NCI-H2227 (cell line): ENCODE measurements around the gene CADM2.
"Not testable (repeated sequence)": the region's sequence is repeated elsewhere in the genome, so short reads cannot be mapped to it uniquely, and the experiment has no call there.

Experiments
- DNase-seq: peaks from one replicate; lab custom pipeline; 2025; ENCODE audit not compliant: unreplicated experiment; lab: John Stamatoyannopoulos, UW

CADM2 gene

DNA sequence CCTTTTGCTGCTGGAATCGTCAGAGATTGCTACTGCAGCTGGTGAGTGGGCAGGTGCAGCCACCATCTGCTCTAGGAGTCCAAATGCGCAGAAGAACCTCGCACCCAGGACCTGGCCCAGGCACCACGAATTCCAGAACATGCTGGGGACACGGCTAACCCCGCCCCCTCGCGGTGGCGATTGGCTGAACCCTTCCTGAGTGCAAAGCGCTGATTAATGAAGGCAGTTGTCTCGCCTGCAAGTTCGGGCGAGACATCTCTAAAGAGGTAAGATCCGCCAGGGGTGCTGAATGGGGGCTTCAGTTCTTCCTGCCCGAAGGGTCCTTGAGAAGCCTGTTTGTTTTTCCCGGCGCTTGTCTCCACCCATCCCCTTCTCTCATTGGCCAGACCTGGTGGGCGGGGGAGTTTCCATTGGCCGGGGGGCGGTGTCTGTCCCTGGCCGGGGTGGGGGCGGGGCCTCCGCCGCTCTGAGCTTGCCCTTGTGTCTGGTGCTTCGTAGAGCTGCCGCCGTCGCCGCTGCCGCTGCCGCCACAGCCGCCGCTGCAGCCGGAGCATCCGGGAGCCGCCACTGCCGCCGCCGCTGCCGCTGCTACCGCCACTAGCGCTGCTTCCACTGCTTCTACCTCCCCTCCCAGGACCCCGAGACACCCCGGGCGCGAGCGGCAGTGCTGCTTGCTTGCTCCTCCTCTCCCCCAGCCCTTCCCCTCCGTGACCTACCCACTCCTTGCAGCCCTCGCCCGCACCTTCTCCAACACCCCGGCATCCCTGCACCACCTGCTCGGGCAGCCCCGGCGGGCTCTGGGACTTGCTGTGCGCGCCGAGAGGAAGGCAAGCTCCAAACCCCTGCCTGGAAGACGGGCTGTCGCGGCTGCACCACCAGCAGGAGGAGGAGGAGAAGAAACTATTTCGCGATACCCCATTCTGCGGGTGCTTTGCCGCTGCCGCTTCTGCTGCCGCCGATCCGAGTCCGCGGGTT is at the start of gene CADM2:
CADM2 (plus strand) TSS at position 495 of the 975 bp plus-strand sequence.
- DNase-seq, result peak; percentile 88

- not testable (repeated sequence) for DNase-seq
These were observed 40.2 kb upstream of the CADM2 start for GRCh38 chr3:84918592-84918991.

- DNase-seq, result no peak
These were observed 36.1 kb upstream of the CADM2 start for GRCh38 chr3:84922682-84923081.

GRCh38 chr3:84925571-84925970 is 33.2 kb upstream of the CADM2 start:
- DNase-seq, result no peak

DNA sequence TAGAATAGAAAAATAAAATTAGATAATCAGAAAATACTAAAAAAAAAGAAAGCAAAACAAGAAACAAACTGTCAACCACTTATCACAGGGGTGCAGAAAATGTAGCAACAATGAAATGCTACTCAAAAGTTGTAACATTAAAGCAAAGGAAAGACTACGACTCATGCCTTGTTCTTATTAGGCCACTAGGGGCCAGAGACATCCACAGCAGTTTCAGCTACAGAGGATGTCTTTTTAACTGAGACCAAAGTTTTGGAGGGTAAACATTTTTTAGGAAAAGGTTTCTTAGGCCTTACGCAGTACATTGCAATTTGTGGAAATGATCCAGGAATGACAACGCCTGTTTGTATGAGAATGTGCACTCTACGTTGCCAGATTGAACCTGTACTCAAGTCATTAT is 15.4 kb upstream of the CADM2 start:
- no peak for DNase-seq

- DNase-seq, result no peak
These were observed 12.5 kb upstream of the CADM2 start for GRCh38 chr3:84946240-84946639.

DNA sequence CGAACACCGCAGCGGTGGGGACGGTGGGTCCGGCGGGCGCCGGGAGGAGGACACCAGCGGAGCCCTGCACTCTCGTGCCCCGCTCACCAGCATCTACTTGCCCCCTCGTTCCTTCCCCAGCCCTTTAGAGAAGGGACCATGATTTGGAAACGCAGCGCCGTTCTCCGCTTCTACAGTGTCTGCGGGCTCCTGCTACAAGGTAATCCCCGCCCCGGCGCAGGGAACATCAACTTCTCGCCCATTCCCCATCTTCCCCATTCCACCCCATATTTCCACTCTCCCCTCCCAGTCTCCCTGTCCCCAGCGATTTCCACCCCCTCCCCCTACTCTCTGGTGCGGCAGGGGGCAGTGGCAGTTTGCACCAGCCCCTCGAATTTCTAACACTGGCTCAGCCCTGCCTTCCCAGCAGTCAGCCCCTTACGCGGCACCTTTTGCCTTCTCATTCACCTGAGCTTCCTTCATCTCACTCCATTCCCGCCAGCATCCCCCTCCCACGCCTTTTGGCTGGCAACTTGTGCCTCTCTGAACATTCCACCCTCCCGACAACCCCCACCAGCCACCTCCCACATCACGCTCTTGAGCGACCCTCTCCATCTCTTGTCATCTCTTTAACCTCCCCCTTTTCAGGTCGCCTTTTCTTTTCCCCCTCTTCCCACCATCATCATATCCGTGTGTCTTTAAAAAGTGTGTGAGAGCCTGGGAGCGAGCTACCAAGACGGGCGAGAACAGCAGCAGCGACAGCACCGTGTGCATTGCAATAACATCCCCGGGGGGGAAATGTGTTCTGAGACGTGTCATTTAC is 882 bp downstream of the CADM2 start:
- peak; percentile 35 for DNase-seq

GRCh38 chr3:84960581-84960980 is 1.8 kb downstream of the CADM2 start:
- no peak for DNase-seq

GRCh38 chr3:84961011-84961410 is 2.2 kb downstream of the CADM2 start:
- no peak for DNase-seq

DNA sequence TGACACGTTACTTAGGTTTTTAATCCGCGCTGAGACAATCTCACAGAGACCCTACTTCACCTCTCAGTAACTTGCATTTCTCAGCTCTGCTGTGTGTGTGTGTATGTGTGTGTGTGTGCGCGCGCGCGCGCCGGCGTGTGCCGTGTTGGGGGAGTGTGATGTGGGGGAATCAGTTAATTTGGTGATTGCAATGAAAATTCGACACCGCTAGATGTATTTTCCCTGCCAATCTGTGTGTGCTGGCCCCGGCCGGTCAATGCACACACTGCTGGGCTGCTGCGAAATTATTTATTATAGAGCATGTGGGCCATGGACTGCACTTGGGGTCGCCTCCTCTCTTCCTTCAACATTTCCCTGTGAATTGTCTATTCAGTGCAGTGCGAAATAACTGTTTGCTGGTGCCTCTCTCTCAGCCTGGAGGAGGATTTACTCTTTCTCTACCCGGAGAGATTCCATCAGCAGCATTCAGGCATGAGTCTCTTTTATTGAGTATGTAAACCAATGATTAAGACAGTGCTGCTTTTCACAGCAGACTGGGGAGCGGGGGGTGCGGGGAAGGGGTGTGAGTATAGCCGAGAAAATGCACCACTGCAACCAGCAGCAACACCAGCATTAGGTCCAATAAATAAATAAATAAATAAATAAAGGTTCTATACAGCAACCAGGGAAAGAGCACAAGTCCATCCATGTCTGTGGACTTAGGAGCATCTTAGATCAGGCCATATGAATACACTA is 2.9 kb downstream of the CADM2 start:
- peak; percentile 20 for DNase-seq

- DNase-seq, result no peak
These were observed 3.6 kb downstream of the CADM2 start for GRCh38 chr3:84962415-84962814.

GRCh38 chr3:84963137-84963536 is 4.3 kb downstream of the CADM2 start:
- DNase-seq, result no peak

DNA sequence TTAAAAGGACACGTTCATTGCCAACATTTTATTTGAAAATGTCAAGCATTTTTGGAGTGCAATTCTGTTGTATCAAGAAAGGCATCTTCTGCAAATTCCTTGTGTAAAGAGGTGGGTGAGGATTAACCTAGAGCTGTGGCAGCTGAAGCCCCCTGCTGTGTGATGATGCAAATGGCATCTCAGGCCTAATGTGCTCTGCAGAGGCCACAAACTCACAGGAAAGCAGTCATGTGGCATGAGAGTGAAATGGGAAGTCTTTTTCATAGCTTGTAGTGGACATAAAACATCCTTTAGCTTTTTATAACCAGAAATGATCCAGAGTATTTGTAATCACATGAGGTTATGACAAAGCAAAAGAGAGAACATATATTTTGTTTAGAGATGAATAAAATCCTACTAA is 6.4 kb downstream of the CADM2 start:
- DNase-seq, result peak; percentile 35

- no peak for DNase-seq
These were observed 9.2 kb downstream of the CADM2 start for GRCh38 chr3:84967767-84968581.

DNA sequence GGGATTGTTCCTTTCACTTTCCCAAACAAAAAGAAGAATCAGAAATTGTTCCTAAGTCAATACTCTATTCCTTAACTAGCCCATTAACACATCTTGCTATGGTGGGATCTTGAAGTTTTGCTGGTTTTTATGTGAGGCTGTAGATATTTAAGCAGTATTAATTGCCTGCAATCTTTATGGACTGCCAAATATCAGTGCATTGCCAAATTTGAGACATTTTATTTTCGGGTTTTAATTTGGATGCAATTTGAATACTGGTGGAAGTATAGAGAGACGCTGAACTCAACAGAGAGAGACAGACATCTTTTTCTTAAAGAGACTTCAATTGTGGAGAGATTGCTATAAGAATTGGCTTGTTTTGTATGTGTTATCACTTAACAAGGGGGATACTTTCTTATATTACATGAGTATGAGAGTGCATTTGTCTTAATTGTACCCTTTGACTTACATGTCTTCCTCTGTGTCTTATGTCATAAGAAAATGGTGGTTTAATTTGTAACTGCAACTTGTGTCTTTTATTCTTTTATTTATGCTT is 10.0 kb downstream of the CADM2 start:
- DNase-seq, result no peak

DNA sequence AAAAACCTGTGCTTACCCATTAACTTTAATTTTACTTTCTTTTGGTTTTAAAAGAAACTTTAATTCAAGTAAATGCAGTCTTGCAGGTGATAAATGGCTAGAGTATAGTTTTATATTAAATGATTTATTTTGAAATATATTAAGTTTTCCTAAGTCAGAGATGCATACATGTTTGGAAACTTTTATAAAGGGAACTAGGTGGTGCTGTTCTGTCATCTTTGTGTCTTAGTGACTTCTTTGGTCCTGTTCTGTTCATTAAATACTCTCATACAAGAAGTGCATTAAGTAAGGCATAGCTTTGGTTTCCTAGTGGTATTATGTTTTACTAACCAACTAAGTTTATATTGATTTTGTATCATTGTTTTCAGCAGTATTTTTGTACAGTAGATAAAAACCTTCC is 15.6 kb downstream of the CADM2 start:
- DNase-seq, result no peak

DNA sequence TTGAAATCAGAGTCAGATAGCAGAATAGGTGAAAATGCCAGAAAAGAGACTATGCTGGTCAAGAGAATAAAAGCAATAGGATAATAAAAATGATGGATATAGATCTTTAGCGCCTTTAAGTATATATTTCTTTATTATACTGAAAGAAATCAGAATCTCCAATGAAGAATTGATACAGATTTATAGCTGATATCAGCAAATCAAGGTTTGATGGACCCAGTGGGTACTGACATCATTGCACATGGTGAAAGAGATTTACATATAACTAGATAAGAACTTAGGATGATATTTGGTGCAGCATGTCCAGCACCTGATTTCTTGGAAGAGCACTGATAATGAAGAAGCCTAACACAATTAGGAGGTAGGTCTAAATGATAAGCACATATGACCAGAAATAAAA is 18.2 kb downstream of the CADM2 start:
- no peak for DNase-seq

- no peak for DNase-seq
These were observed 20.1 kb downstream of the CADM2 start for GRCh38 chr3:84978843-84979242.

- DNase-seq, result no peak
These were observed 21.2 kb downstream of the CADM2 start for GRCh38 chr3:84980011-84980410.

- no peak for DNase-seq
These were observed 21.7 kb downstream of the CADM2 start for GRCh38 chr3:84980456-84980855.
